ENCODE measurements around the gene GLB1L.

GRCh38 chr2:219199470-219200211, 45.6 kb downstream of the GLB1L start:
- TF ChIP-seq CTCF (IDR thresholded peaks at IDR 0.05) = no peak
- no peak for TF ChIP-seq POLR2A (IDR thresholded peaks at IDR 0.05)

Data from right lobe of liver (tissue), 4 donors.